A673 (cell line): ENCODE results near the gene SWI5. TPM values are rescaled to one million over a fixed set of nuclear protein-coding genes. Genes with fewer than 3 reads are reported as not detected.

Source experiments
- BruUV-seq: library from RNA; stranded (reverse); fragments of 400-500 nt; replicated peaks from 2 replicates; lab custom pipeline; 2021; lab: Mats Ljungman, UMichigan
- CTCF ChIA-PET: fragments of 300-600 bp; sonication (Branson Sonifier 250); formaldehyde crosslinking; loops from one replicate; lab custom pipeline; 2022; ENCODE audit warnings: antibody characterized with exemption; lab: Charles Lee
- POLR2A ChIA-PET: fragments of 300-600 bp; sonication (Branson Sonifier 250); formaldehyde crosslinking; loops from one replicate; lab custom pipeline; 2022; ENCODE audit warnings: antibody characterized with exemption; ENCODE audit not compliant: low non-redundant PET; lab: Charles Lee
- DNase-seq: peaks from one replicate; pipeline ENCODE4 v3.0.0-alpha.2; 2015; ENCODE audit warnings: low spot score
- H3K27ac ChIP-seq: fragments of 200-600 bp; sonication (generic); 2 replicates; pipeline ENCODE4 v1.5.1; 2016; ENCODE audit warnings: mixed run types, low read depth, mild to moderate bottlenecking, mixed read lengths, antibody characterized with exemption, low read length; ENCODE audit not compliant: poor library complexity, severe bottlenecking
- H3K27me3 ChIP-seq: fragments of 200-600 bp; sonication (generic); replicated peaks from 2 replicates; pipeline ENCODE4 v1.6.1; 2017; ENCODE audit warnings: mixed run types, low read depth, mild to moderate bottlenecking, mixed read lengths, antibody characterized with exemption, low read length; ENCODE audit not compliant: insufficient read depth, poor library complexity
- H3K36me3 ChIP-seq: fragments of 200-600 bp; sonication (generic); 2 replicates; pipeline ENCODE4 v1.6.1; 2016; ENCODE audit warnings: mixed run types, mild to moderate bottlenecking, mixed read lengths, antibody characterized with exemption, low read length; ENCODE audit not compliant: insufficient read depth, poor library complexity, severe bottlenecking
- H3K4me1 ChIP-seq: fragments of 200-600 bp; sonication (generic); 2 replicates; pipeline ENCODE4 v1.6.1; 2017; ENCODE audit warnings: mixed run types, mild to moderate bottlenecking, mixed read lengths, antibody characterized with exemption, low read length; ENCODE audit not compliant: insufficient read depth, poor library complexity, severe bottlenecking
- H3K4me3 ChIP-seq: fragments of 200-600 bp; sonication (generic); 2 replicates; pipeline ENCODE4 v1.5.1; 2016; ENCODE audit warnings: low read depth, mixed run types, mild to moderate bottlenecking, mixed read lengths, low read length; ENCODE audit not compliant: poor library complexity, severe bottlenecking
- H3K9me3 ChIP-seq: fragments of 200-600 bp; sonication (generic); 2 replicates; pipeline ENCODE4 v1.6.1; 2016; ENCODE audit warnings: mixed run types, low read depth, mild to moderate bottlenecking, mixed read lengths, antibody characterized with exemption, low read length; ENCODE audit not compliant: poor library complexity, severe bottlenecking
- CTCF ChIP-seq: fragments of 300-800, 200-600 bp; sonication (generic); conservative IDR thresholded peaks from 2 replicates; pipeline ENCODE4 v1.5.1; 2017; ENCODE audit warnings: low read depth, mild to moderate bottlenecking, antibody characterized with exemption, low read length, moderate library complexity, mixed read lengths
- EZH2 ChIP-seq: fragments of 200-600 bp; sonication (generic); IDR thresholded peaks from 2 replicates; pipeline ENCODE4 v1.6.1; 2017; ENCODE audit warnings: borderline replicate concordance, low read depth, mild to moderate bottlenecking, mixed read lengths, antibody characterized with exemption, low read length; ENCODE audit not compliant: poor library complexity, severe bottlenecking
- intact Hi-C: fragments of 100-400 bp; cut with micrococcal nuclease; formaldehyde crosslinking; loops from one replicate; pipeline ENCODE4 v1.10.0; 2022; ENCODE audit not compliant: unreplicated experiment
- total RNA-seq: library from RNA; stranded (reverse); gene quantifications from 2 replicates; pipeline ENCODE4 v1.2.3, GENCODE V29; 2021

The SWI5 gene
- total RNA-seq, 1 experiment from 2014 or later = 19.0 TPM

GRCh38 chr9:128249908-128250838, 25.9 kb upstream of the SWI5 start:
- DNase-seq = peak; percentile 87
- Histone ChIP-seq H3K27ac (peak overlapping the region; percentile 44), H3K4me3 (peak overlapping the region; percentile 66), H3K9me3 (no peaks in the 10 kb centered on the region), H3K36me3 (no peaks in the 10 kb centered on the region), H3K4me1 (peaks cover 11% of the 10 kb centered on the region), H3K27me3 (no peaks in the 10 kb centered on the region)
- no TSS peak for BruUV-seq
- no peak for TF ChIP-seq CTCF
- ChIA-PET CTCF (interaction anchor here (0.7 kb wide), 1 partner anchor 861 kb away, joined by 4 read pairs; no protein-coding TSS in a partner anchor), POLR2A (no interaction called here)
- intact Hi-C loops = loop anchor here (2.0 kb wide), 1 partner anchor 43 kb away; no protein-coding TSS in a partner anchor

DNA sequence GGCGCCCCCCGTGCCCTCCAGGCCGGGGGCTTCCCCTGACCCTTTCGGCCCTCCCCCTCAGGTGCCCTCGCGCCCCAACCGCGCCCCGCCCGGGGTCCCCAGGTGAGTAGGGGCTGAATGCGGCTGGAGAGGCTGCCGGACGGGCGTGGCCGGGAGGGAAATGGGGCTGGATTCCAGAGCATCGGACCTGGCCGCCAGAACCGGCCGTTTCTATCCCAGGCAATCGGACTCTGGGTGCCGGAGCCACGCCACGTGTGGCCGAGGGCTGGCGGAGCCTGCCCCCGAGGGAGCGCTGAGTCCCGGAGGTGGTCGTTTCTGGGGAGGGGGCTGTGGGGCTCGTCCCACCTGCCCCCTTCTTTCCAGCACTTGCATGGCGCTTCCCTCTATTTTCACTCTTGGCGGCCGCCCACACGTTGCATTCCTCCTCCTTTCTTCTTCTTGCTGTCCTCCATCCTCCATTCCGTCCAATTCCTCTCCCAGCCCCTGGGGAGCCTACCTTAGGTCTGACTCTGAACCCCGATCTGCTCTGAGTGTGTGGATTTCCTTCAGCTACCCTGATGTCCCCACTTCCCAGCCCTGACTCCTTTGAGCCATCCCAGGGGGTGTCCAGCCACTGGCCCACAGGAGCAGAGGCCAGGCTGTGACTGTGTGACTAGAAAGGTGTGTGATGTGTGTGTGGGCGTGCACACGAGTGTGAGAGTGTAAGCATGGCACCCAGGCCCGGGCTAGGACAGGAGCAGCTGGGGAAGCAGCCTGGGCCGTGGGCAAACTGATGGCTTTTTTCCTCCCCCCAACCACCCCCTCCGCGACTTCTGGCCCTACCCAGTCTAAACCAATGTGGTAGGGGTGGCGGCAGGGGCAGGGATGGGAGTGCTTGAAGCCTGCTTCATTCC, 25.0 kb upstream of the SWI5 start:
- H3K27ac ChIP-seq = peak overlapping the region; percentile 44
- ChIA-PET POLR2A (no interaction called here), CTCF (no interaction called here)
- intact Hi-C loops = loop anchor here (2.0 kb wide), 1 partner anchor 44 kb away; no protein-coding TSS in a partner anchor
- H3K27me3 ChIP-seq = no peaks in the 10 kb centered on the region
- no peaks in the 10 kb centered on the region for H3K9me3 ChIP-seq
- peak overlapping the region; percentile 66 for H3K4me3 ChIP-seq
- H3K4me1 ChIP-seq = peaks cover 7% of the 10 kb centered on the region
- no peaks in the 10 kb centered on the region for H3K36me3 ChIP-seq
- DNase-seq = no peak
- TF ChIP-seq EZH2 (no peak), CTCF (no peak)
- BruUV-seq = no TSS peak

- TF ChIP-seq CTCF (no peak), EZH2 (no peak)
- peaks cover 7% of the 10 kb centered on the region for H3K4me1 ChIP-seq
- peak overlapping the region; percentile 66 for H3K4me3 ChIP-seq
- DNase-seq = no peak
- CTCF ChIA-PET = no interaction called here
- no peaks in the 10 kb centered on the region for H3K27me3 ChIP-seq
- POLR2A ChIA-PET = no interaction called here
- intact Hi-C loops = loop anchor here (2.0 kb wide), 1 partner anchor 45 kb away; no protein-coding TSS in a partner anchor
- no peaks in the 10 kb centered on the region for H3K36me3 ChIP-seq
- H3K27ac ChIP-seq = no peak overlapping the region
- H3K9me3 ChIP-seq = no peaks in the 10 kb centered on the region
- BruUV-seq = no TSS peak
Measured at GRCh38 chr9:128251732-128252100, 24.4 kb upstream of the SWI5 start.
